HL-60 (cell line): ENCODE results near the gene DOCK10.

Source experiments
- POLR2AphosphoS5 ChIP-seq: IDR thresholded peaks from 2 replicates; pipeline ENCODE4 v1.6.1; 2012; ENCODE audit warnings: low read depth
- TF ChIP-seq, protein P1 (sequence below): IDR thresholded peaks from one replicate; pipeline ENCODE4 v1.5.1; 2011; ENCODE audit warnings: low read length, control low read depth, inconsistent platforms; ENCODE audit not compliant: insufficient read depth

DNA sequence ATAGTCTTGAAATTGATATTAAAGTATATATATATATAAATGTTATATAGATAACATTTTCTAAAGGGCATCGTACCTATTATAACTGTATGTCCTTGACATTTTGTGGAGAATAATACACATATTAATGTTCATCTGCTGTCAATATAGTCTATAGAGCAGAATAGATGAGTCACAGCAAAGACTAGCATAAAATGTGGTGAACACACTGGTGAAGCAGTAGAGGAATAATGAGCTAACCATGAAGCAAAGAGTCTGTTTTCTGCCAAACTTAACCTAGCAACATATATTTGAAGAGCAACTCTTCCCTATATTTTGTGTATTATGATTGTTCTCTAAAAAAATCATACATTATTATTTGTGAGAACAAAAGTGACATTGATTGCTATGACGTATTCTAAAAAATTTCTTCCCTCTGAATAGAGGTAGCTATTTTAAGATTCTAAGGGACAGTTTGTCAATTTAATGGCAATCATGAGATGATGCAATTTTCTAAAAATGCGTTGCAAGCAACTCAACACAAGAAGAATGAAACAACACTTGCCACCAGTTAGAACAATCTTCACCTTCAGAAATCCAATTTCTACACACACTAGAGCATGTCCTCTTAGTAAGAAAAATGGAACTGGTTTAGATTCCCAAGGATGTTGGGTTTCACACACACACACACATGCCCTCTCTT, 22.0 kb downstream of the DOCK10 start:
- TF ChIP-seq, protein P1, sequence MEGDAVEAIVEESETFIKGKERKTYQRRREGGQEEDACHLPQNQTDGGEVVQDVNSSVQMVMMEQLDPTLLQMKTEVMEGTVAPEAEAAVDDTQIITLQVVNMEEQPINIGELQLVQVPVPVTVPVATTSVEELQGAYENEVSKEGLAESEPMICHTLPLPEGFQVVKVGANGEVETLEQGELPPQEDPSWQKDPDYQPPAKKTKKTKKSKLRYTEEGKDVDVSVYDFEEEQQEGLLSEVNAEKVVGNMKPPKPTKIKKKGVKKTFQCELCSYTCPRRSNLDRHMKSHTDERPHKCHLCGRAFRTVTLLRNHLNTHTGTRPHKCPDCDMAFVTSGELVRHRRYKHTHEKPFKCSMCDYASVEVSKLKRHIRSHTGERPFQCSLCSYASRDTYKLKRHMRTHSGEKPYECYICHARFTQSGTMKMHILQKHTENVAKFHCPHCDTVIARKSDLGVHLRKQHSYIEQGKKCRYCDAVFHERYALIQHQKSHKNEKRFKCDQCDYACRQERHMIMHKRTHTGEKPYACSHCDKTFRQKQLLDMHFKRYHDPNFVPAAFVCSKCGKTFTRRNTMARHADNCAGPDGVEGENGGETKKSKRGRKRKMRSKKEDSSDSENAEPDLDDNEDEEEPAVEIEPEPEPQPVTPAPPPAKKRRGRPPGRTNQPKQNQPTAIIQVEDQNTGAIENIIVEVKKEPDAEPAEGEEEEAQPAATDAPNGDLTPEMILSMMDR = no peak
- no peak for TF ChIP-seq POLR2AphosphoS5
